Measurements from ENCODE around the gene CCL17. TPM values are rescaled to one million over a fixed set of nuclear protein-coding genes. Genes with fewer than 3 reads are reported as not detected.
"Not testable (repeated sequence)": the region's sequence is repeated elsewhere in the genome, so short reads cannot be mapped to it uniquely, and the experiment has no call there.

CCL17 gene
- total RNA-seq, 1 donor from 2014 or later = not detected

DNA sequence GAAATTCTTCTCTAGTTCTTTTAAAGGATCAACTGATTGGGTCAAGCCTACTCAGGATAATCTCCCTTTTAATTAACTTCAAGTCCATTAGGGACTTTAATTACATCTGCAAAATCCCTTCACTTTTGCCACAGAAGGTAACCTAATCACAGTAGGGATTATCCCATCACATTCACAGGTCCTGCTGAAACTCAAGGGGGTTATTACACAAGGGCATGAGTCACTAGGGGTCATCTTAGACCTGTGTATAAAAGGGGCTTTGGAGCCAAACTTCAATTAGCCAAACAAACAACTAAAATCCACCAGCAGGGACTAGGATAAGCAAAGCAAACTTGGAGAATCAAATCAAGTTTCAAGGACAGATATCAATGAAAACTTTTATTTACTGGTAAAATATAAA is 23.3 kb downstream of the CCL17 start:
- H3K27ac ChIP-seq (replicated peaks) = no peak overlapping the region
- no peak for DNase-seq
- peaks cover 12% of the 10 kb centered on the region for H3K4me1 ChIP-seq
- H3K9me3 ChIP-seq (replicated peaks) = no peaks in the 10 kb centered on the region
- peaks cover 65% of the 10 kb centered on the region for H3K36me3 ChIP-seq
- H3K4me3 ChIP-seq = no peak overlapping the region
- no peak for TF ChIP-seq CTCF (IDR thresholded peaks at IDR 0.05; ENCODE audit: borderline replicate concordance)
- intact Hi-C loops (cut with micrococcal nuclease) = no loop called here
- no peaks in the 10 kb centered on the region for H3K27me3 ChIP-seq (ENCODE audit: low read depth)

DNA sequence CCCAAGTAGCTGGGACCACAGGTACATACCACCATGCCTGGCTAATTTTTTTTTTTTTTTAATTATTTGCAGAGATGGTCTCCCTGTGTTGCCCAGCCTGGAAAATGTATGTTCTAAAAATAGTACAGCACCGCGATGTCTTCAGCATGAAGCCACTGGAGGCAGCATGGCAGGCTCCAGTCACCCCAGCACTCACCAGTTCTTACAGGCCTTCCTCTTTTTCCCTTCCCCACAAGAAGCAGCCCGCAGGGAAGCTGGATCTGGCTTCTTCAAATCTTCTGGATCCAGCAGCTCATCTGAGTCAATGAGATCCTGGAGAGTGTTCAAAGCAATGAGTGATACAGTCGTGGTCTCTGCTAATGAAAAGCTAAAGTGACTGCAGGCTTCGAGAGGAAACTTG is 26.4 kb downstream of the CCL17 start:
- Histone ChIP-seq H3K4me3 (no peak overlapping the region), H3K27ac (replicated peaks) (no peak overlapping the region), H3K27me3 (ENCODE audit: low read depth) (no peaks in the 10 kb centered on the region), H3K4me1 (no peaks in the 10 kb centered on the region), H3K9me3 (replicated peaks) (no peaks in the 10 kb centered on the region), H3K36me3 (peaks cover 95% of the 10 kb centered on the region)
- no peak for DNase-seq
- intact Hi-C loops (cut with micrococcal nuclease) = no loop called here
- TF ChIP-seq CTCF (IDR thresholded peaks at IDR 0.05; ENCODE audit: borderline replicate concordance) = no peak

DNA sequence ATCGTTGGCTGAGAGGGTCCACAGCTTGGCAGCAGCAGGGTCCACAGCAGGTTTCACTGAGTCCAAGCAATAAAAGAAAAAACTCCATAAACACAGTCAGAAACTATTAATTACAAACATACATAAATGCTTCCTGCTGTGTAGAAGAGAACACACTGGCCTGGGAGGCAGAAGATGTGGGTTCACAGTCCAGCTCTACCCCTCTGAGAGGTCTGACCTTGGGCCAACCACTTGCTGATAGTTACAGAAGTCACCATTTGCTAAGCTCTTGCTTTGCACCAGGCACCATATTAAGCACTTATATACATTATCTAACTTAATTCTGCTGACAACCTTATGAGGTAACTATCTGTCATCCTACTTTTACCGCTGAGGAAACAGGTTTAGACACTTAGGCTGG is 27.9 kb downstream of the CCL17 start:
- no peak for DNase-seq
- H3K4me3 ChIP-seq = no peak overlapping the region

GRCh38 chr16:57432989-57433388 is 28.4 kb downstream of the CCL17 start:
- peaks cover 99% of the 10 kb centered on the region for H3K36me3 ChIP-seq
- no peak for TF ChIP-seq CTCF (IDR thresholded peaks at IDR 0.05; ENCODE audit: borderline replicate concordance)
- intact Hi-C loops (cut with micrococcal nuclease) = no loop called here
- H3K4me1 ChIP-seq = no peaks in the 10 kb centered on the region
- H3K27me3 ChIP-seq (ENCODE audit: low read depth) = no peaks in the 10 kb centered on the region
- H3K4me3 ChIP-seq = no peak overlapping the region
- H3K9me3 ChIP-seq (replicated peaks) = no peaks in the 10 kb centered on the region
- DNase-seq = no peak
- no peak overlapping the region for H3K27ac ChIP-seq (replicated peaks)

More for the DNA sequence above, 27.9 kb downstream of the CCL17 start:
- Histone ChIP-seq H3K27ac (replicated peaks) (no peak overlapping the region), H3K4me1 (no peaks in the 10 kb centered on the region), H3K27me3 (ENCODE audit: low read depth) (no peaks in the 10 kb centered on the region), H3K36me3 (peaks cover 97% of the 10 kb centered on the region), H3K9me3 (replicated peaks) (no peaks in the 10 kb centered on the region)
- intact Hi-C loops (cut with micrococcal nuclease) = no loop called here
- no peak for TF ChIP-seq CTCF (IDR thresholded peaks at IDR 0.05; ENCODE audit: borderline replicate concordance)

- intact Hi-C loops (cut with micrococcal nuclease) = no loop called here
- Histone ChIP-seq H3K27me3 (ENCODE audit: low read depth) (no peaks in the 10 kb centered on the region), H3K27ac (replicated peaks) (no peak overlapping the region), H3K9me3 (replicated peaks) (no peaks in the 10 kb centered on the region), H3K4me1 (no peaks in the 10 kb centered on the region), H3K36me3 (peaks cover 99% of the 10 kb centered on the region), H3K4me3 (no peak overlapping the region)
- no peak for DNase-seq
- no peak for TF ChIP-seq CTCF (IDR thresholded peaks at IDR 0.05; ENCODE audit: borderline replicate concordance)
Observed at GRCh38 chr16:57434003-57434402, 29.4 kb downstream of the CCL17 start.

DNA sequence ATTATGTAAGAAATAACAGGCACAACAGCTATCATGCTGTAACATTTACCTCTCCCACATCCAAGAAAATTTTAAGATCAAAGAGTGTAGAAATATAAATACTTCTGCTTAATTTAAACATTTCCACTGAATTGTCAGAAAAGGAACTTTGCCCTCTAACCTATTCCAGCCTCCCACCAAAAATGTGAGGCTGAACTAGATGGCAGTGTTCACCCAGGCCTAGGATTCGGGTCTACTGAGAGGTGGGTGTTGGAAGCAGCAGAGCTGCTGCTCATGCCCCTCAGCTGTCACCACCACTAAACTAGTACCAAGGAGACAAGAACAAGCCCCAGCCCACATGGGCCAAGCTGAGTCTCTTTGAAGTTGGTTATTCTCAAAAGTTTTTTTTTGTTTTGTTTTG is 31.3 kb downstream of the CCL17 start:
- peaks cover 12% of the 10 kb centered on the region for H3K9me3 ChIP-seq (replicated peaks)
- no peak for TF ChIP-seq CTCF (IDR thresholded peaks at IDR 0.05; ENCODE audit: borderline replicate concordance)

GRCh38 chr16:57439947-57440346 is 35.4 kb downstream of the CCL17 start:
- DNase-seq; intact Hi-C loops (cut with micrococcal nuclease); H3K27ac ChIP-seq (replicated peaks); H3K4me3 ChIP-seq; H3K27me3 ChIP-seq (ENCODE audit: low read depth): not testable (repeated sequence)
- Histone ChIP-seq H3K36me3 (peaks cover 66% of the 10 kb centered on the region), H3K4me1 (peaks cover 10% of the 10 kb centered on the region), H3K9me3 (replicated peaks) (peaks cover 12% of the 10 kb centered on the region)

More for the DNA sequence above, 31.3 kb downstream of the CCL17 start:
- Histone ChIP-seq H3K36me3 (peaks cover 100% of the 10 kb centered on the region), H3K27me3 (ENCODE audit: low read depth) (no peaks in the 10 kb centered on the region), H3K4me1 (no peaks in the 10 kb centered on the region), H3K27ac (replicated peaks) (no peak overlapping the region), H3K4me3 (no peak overlapping the region)
- DNase-seq = no peak
- intact Hi-C loops (cut with micrococcal nuclease) = no loop called here

DNA sequence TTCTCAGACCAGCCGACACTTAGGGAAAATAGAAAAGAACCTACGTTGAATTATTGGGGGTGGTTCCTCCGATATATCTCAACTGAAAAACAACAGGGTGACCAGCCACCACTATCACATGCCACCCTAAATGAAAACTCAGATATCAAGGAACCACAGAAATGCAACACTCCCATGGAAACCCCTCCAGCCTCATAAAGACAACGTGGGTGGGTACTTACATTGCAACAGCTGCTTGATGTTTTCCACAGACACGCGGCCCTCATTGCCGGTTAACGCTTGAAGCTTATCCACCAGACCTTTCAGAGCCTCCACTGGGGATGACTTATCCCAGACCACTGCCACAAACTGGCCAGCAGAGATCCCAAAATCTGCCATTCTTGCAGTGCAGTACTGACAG is 36.0 kb downstream of the CCL17 start:
- intact Hi-C loops (cut with micrococcal nuclease); H3K4me3 ChIP-seq; H3K27me3 ChIP-seq (ENCODE audit: low read depth); DNase-seq; H3K27ac ChIP-seq (replicated peaks): not testable (repeated sequence)
- H3K9me3 ChIP-seq (replicated peaks) = peaks cover 12% of the 10 kb centered on the region
- peaks cover 60% of the 10 kb centered on the region for H3K36me3 ChIP-seq
- peaks cover 16% of the 10 kb centered on the region for H3K4me1 ChIP-seq

All from left ventricle myocardium inferior (tissue), 1 donor.